Raji (cell line): ENCODE results near the gene MMP3.

Source experiments
- POLR2A ChIP-seq: IDR thresholded peaks from 2 replicates; pipeline ENCODE4 v1.6.1; 2011; ENCODE audit warnings: low read depth, low read length, control low read depth; ENCODE audit not compliant: insufficient read depth

The MMP3 gene

DNA sequence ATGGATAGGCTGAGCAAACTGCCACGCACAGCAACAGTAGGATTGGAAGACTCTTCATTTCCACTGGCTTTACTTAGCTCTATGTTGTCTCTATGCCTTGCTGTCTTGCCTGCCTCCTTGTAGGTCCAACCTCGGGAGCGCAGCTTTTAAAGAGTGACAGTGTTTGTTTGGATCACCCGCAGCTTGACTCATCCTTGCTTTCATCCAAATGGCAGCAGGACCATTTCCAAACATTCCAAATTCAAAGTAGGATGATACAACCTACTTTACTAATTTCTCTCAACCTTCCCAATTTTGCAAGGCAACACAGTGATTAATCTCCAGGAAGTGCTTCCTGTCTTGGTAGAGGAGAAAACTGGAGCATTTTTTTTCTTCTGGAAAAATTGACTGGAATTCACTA, at the start of gene MMP3:
MMP3 (minus strand) TSS at position 121 of the 400 bp plus-strand sequence; CDS start at position 58, 63 bp downstream.
- TF ChIP-seq POLR2A, result no peak

DNA sequence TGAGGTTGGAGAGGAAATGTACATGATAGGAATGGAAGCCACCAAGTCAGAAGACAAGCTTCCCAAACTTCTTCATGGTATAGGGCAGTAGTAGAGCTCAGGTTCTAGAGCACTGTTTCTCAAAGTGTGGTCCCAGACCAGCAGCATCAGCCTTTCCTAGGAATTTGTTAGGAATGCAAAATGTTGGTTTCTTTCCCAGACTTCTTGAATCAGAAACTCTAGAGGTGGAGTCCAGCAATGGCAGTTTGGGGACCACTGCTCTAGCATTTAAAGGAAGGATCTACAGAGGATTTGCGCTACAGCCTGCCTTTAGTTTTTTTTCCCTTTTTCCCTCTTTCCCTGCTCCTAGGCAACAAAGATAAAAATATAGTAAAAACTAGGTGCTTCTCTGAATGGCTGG, 48.3 kb upstream of the MMP3 start:
- TF ChIP-seq POLR2A, result no peak

DNA sequence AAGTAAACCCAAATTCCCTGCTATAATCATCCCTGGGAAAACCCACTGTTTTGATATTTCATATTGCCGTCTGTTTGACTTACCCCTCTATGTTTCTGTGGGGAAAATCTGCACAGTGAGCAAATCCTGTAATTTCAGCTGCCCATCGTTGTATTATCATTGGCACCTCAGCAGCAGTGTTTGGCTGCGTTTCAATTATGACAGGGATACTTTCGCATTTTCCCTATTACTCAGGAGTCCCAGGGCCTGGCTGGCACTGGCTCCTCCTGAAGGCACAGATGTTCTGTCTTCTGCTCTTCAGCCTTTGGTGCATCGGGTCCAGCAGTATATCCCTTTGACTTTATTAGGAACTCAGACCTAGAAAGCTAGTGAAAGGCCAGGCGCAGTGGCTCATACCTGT, 43.6 kb upstream of the MMP3 start:
- no peak for TF ChIP-seq POLR2A

DNA sequence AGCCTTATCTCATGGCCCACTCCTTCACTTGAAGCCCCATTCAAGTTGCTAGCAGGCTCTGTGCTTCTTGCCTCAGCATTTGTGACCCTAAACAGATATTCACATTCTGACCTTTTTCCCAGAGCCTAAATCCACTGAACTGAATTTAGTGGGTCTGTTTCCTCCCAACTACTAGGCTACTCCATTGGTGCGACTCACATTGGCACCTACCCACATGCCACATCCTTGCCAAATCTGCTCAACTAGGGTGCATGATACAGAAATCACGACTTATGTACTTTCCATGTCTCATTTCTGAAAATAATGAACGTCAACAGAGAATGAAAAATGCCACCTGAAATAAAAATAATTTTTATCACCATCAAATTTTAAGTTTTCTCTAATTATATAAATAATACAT, 39.7 kb upstream of the MMP3 start:
- no peak for TF ChIP-seq POLR2A

- no peak for TF ChIP-seq POLR2A
Measured at GRCh38 chr11:102882389-102883024, 39.1 kb upstream of the MMP3 start.

GRCh38 chr11:102879801-102880200, 36.4 kb upstream of the MMP3 start:
- TF ChIP-seq POLR2A, result no peak

DNA sequence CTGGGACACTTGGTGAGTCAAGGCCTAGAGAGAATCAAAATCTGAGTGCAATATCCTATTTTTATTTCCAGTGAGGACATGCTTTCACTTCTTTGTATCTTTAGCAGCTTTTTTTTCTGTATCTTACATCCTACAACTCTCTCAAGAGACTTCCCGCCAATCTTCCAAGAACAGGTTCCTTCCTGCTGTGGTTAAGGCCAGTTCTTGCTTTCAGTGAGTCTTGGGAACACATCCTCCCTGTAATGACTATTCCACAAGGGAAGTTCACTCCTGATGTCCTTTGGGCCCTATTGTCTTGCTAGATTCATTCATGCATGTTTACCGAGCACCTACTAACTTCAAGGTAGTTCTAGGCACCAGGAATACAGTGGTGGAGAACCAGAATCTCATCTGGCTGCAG, 35.2 kb upstream of the MMP3 start:
- no peak for TF ChIP-seq POLR2A

DNA sequence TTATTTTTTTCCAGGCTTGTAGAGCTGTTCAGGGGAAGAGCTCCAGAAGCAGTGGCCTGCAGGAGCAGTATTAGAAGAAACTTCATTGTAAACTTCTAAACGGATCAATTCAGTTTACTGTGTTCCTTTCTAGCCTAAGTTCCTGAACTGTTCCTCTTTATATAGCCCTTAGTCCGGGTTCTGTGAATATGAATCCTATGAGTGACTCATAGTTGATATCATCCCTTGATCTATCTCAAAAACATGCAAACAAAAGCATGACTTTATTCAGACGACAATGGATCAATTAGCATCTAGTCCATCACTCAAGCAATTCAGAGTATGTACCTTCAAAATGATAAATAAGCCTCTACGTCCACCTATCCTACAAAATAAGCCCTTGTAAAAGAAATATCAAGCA, 31.4 kb upstream of the MMP3 start, which contains the start of gene MMP12:
MMP12 (minus strand) TSS at position 131 of the 400 bp plus-strand sequence; CDS start at position 86, 45 bp downstream.
- TF ChIP-seq POLR2A, result no peak

DNA sequence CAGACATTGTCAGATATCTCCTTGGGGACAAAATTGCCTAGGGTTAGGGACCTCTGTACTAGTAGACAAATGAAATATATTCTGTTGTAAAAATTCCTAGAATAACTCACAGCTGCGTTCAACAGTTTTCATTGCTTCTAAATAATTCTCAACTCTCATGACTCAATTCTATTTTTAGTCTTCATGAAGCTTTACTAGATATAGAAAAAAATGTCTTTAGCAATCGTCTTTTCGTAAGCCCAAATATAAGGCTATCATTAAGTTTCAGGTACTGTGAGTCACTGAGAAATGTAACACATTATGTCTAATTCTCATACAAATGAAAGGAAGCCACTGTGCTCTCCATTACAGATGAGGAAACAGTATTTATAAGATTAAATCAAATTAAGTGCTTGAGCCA, 24.9 kb upstream of the MMP3 start:
- no peak for TF ChIP-seq POLR2A

DNA sequence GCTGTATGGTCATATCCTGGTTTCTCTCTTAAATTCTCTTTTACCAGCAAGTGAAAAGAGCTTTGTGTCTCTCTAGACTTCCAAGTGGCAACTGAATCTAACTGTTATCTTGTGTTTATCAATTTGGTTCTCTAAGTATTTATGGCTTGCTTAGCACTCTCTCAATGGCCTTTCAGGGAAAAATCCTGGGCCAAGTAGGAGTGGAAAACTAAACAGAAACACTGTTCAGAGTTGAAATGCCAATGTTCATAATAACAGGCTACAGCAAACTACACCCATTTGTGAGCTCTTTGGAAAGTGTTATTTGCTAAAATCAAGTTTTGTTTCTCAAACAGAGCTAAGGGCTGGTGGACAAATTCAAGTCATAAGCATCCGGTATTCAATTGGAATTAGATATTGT, 21.3 kb upstream of the MMP3 start:
- no peak for TF ChIP-seq POLR2A

GRCh38 chr11:102853956-102854355, 10.5 kb upstream of the MMP3 start:
- no peak for TF ChIP-seq POLR2A

DNA sequence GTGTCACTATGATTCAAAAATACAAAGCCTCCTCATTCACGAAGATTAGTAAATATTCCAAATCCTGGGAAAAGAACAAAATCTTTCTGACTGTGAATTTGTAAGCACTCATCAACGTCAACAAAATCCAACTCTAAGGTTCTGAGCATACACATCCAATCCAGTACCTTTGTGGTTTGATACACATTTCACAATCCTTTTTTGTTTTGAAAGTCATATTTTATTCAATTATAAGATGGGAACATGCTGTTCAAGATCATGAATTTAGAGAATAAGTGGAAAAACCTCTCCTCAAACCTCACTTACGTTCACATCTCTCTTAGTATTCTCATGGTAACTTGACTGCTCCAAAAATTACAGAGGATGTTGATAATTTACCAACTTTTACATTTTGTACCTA, 9.6 kb upstream of the MMP3 start:
- TF ChIP-seq POLR2A, result no peak

GRCh38 chr11:102850973-102851745, 7.8 kb upstream of the MMP3 start:
- no peak for TF ChIP-seq POLR2A

DNA sequence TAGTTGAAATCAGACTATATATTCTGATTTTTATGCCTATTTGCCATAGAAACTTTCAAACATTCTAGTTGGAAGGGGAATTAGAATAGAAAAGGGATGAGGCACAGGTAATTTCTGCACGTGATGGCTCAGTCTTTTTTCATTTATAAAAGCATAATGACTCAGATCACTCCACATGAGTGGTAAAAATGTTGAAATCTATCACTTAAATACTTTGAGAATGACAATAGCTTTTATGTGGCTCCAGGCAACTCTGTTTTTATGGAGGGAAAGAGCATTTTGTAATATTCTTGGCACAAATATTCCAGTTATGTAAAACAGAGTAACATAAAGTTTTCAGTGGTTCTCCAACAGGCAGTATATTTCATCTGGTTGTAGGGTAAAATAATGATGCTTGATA, 5.9 kb upstream of the MMP3 start:
- no peak for TF ChIP-seq POLR2A

GRCh38 chr11:102846292-102846691, 2.9 kb upstream of the MMP3 start:
- no peak for TF ChIP-seq POLR2A

- TF ChIP-seq POLR2A, result no peak
Measured at GRCh38 chr11:102842930-102843329, 479 bp downstream of the MMP3 start.

DNA sequence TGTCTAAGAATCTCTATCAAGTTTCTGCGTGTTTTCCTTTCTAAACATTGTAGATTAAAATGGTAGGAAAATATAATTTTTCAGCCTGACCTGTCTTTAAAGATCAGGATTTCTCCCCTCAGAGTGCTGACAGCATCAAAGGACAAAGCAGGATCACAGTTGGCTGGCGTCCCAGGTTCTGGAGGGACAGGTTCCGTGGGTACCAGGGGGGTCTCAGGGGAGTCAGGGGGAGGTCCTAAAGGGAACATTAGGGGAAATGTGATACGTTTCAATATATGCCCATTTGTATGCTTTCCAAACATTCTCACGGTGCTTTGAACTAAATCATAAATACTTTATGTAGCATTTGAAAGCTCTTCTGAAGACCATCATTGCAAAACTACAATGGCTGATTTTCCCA, 3.4 kb downstream of the MMP3 start:
- no peak for TF ChIP-seq POLR2A

DNA sequence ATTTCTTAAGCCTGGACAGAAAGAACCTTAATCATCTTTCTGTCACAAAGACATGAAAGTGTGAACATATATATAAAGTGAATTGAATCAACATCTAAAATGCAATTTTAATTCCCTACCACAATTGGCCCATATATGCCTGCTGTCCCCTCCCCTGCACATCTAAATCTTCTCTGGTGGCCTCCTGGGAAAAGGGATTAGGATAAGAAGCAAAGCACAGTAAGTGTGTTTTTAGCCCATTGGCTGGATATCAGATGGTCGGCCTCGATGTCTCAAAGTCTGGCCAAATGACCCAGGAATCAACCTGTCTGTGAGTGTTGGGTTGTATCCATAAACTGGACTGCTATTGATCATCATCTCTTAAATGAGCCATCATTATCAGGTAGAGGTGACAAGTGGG, 5.8 kb downstream of the MMP3 start:
- TF ChIP-seq POLR2A, result no peak
